ENCODE data around the gene OR2H2.

OR2H2 gene

GRCh38 chr6:29631209-29631810 lies 46.4 kb downstream of the OR2H2 start:
- DNase-seq, result no peak

- peak; percentile 73 for DNase-seq
Observed at GRCh38 chr6:29631860-29632731, 47.2 kb downstream of the OR2H2 start.

- peak; percentile 90 for DNase-seq
Observed at GRCh38 chr6:29632789-29633533, 48.0 kb downstream of the OR2H2 start, which contains the start of gene GABBR1. Gene GABBR1, minus strand, starts transcription at chr6:29633183. Its CDS starts 798 bp downstream, at chr6:29632385.

- DNase-seq, result no peak
Observed at GRCh38 chr6:29633534-29633905, 48.6 kb downstream of the OR2H2 start.

GRCh38 chr6:29637247-29637646 lies 52.3 kb downstream of the OR2H2 start:
- no peak for DNase-seq
